Prostate gland (tissue), 2 donors: ENCODE measurements around the gene FBXL4. TPM values are rescaled to one million over a fixed set of nuclear protein-coding genes. Genes with fewer than 3 reads are reported as not detected.

Experiments used
- DNase-seq: peaks from one replicate; pipeline ENCODE4 v3.0.0-alpha.2; 2019; ENCODE audit warnings: low spot score
- H3K27ac ChIP-seq, 2 donors: fragments of 200-600 bp; sonication (generic); 2 replicates each; pipeline ENCODE4 v1.5.1; 2017 to 2019
- H3K27me3 ChIP-seq: fragments of 200-600 bp; sonication (generic); replicated peaks from 2 replicates; pipeline ENCODE4 v1.5.1; 2019; ENCODE audit not compliant: insufficient read depth
- H3K36me3 ChIP-seq, 2 donors: fragments of 200-600 bp; sonication (generic); 1 replicate in 1 of 2; 2 replicates in 1 of 2; pipeline versions ENCODE4 v1.5.1 to v1.8.1; 2017 to 2019
- H3K4me1 ChIP-seq: fragments of 200-600 bp; sonication (generic); replicated peaks from 2 replicates; pipeline ENCODE4 v1.5.1; 2019
- H3K4me3 ChIP-seq, 2 donors: fragments of 200-600 bp; sonication (generic); 2 replicates each; pipeline ENCODE4 v1.5.1; 2017 to 2019
- H3K9me3 ChIP-seq: fragments of 200-600 bp; sonication (generic); 2 replicates; pipeline ENCODE4 v1.5.1; 2017
- CTCF ChIP-seq, 4 experiments: fragments of 200-600 bp in 2 of 4; fragments of 450-650 bp in 2 of 4; sonication (generic) in 2 of 4; IDR thresholded peaks; 1 replicate in 3 of 4; 2 replicates in 1 of 4; pipeline ENCODE4 v1.5.1; 2016 to 2019; ENCODE audit warnings: antibody characterized with exemption in 4 of 4, mild to moderate bottlenecking in 2 of 4, moderate library complexity in 2 of 4
- POLR2A ChIP-seq: fragments of 450-650 bp; IDR thresholded peaks from one replicate; pipeline ENCODE4 v1.6.1; 2016; ENCODE audit warnings: antibody characterized with exemption, mild to moderate bottlenecking
- POLR2AphosphoS5 ChIP-seq: sonication (generic); formaldehyde crosslinking; IDR thresholded peaks from one replicate; pipeline ENCODE4 v1.6.1; 2017; ENCODE audit warnings: antibody characterized with exemption
- WGBS: methylation state at CpG from one replicate; pipeline ENCODE4 v1.1.5; 2018; 5-methylcytosine and 5-hydroxymethylcytosine counted together
- intact Hi-C: fragments of 100-400 bp; cut with DNase I; formaldehyde crosslinking; loops from one replicate; pipeline ENCODE4 v1.14.2; 2022
- total RNA-seq, 2 donors: library from RNA; depleted of rRNA; stranded (reverse); fragments of >200 nt; gene quantifications; one replicate each; pipeline ENCODE4 v1.1.0, GENCODE V29; 2016

The FBXL4 gene
- total RNA-seq, 2 donors from 2014 or later = 21.6 to 27.1 TPM

- H3K27ac ChIP-seq = no peak overlapping the region
- no peaks in the 10 kb centered on the region for H3K4me1 ChIP-seq
- 92% methylated on average over 2 of the region's 2 CpGs for WGBS
- H3K36me3 ChIP-seq = no peaks in the 10 kb centered on the region
- H3K4me3 ChIP-seq = no peak overlapping the region
- no peak for DNase-seq
- no peaks in the 10 kb centered on the region for H3K9me3 ChIP-seq
- no peaks in the 10 kb centered on the region for H3K27me3 ChIP-seq
- no peak for TF ChIP-seq CTCF (IDR thresholded peaks at IDR 0.05)
- no peak for TF ChIP-seq POLR2A
- no peak for TF ChIP-seq POLR2AphosphoS5
- intact Hi-C loops = no loop called here
Measured at GRCh38 chr6:98900706-98901105, 47.0 kb downstream of the FBXL4 start.

- WGBS = 97% methylated on average over 1 of the region's 1 CpG
- Histone ChIP-seq H3K27me3 (no peaks in the 10 kb centered on the region), H3K4me1 (no peaks in the 10 kb centered on the region), H3K36me3 (no peaks in the 10 kb centered on the region), H3K9me3 (no peaks in the 10 kb centered on the region), H3K4me3 (no peak overlapping the region), H3K27ac (no peak overlapping the region)
- intact Hi-C loops = no loop called here
- TF ChIP-seq POLR2A = no peak
- TF ChIP-seq CTCF (IDR thresholded peaks at IDR 0.05) = no peak
- TF ChIP-seq POLR2AphosphoS5 = no peak
- DNase-seq = no peak
Measured at GRCh38 chr6:98894810-98895209, 52.9 kb downstream of the FBXL4 start.

GRCh38 chr6:98887650-98888049 is 60.1 kb downstream of the FBXL4 start:
- no peak for DNase-seq
- TF ChIP-seq POLR2AphosphoS5 = no peak
- no peak for TF ChIP-seq CTCF (IDR thresholded peaks at IDR 0.05)
- TF ChIP-seq POLR2A = no peak
- no peaks in the 10 kb centered on the region for H3K9me3 ChIP-seq

GRCh38 chr6:98885330-98885729 is 62.4 kb downstream of the FBXL4 start:
- 86% methylated on average over 3 of the region's 3 CpGs for WGBS
- Histone ChIP-seq H3K27ac (no peak overlapping the region), H3K36me3 (no peaks in the 10 kb centered on the region), H3K27me3 (no peaks in the 10 kb centered on the region), H3K4me3 (no peak overlapping the region), H3K4me1 (no peaks in the 10 kb centered on the region), H3K9me3 (no peaks in the 10 kb centered on the region)
- no peak for DNase-seq
- intact Hi-C loops = no loop called here
- no peak for TF ChIP-seq POLR2A
- no peak for TF ChIP-seq POLR2AphosphoS5
- TF ChIP-seq CTCF (IDR thresholded peaks at IDR 0.05) = no peak

More at GRCh38 chr6:98887650-98888049, 60.1 kb downstream of the FBXL4 start:
- intact Hi-C loops = no loop called here
- 93% methylated on average over 3 of the region's 3 CpGs for WGBS
- H3K27ac ChIP-seq = no peak overlapping the region
- H3K4me1 ChIP-seq = no peaks in the 10 kb centered on the region
- H3K4me3 ChIP-seq = no peak overlapping the region
- H3K36me3 ChIP-seq = no peaks in the 10 kb centered on the region
- no peaks in the 10 kb centered on the region for H3K27me3 ChIP-seq

- H3K4me3 ChIP-seq = no peak overlapping the region
- no peaks in the 10 kb centered on the region for H3K9me3 ChIP-seq
- H3K36me3 ChIP-seq = no peaks in the 10 kb centered on the region
- H3K27ac ChIP-seq = no peak overlapping the region
- no peak for DNase-seq
- no peaks in the 10 kb centered on the region for H3K4me1 ChIP-seq
- no peaks in the 10 kb centered on the region for H3K27me3 ChIP-seq
- TF ChIP-seq CTCF (IDR thresholded peaks at IDR 0.05) = no peak
- TF ChIP-seq POLR2A = no peak
- TF ChIP-seq POLR2AphosphoS5 = no peak
- intact Hi-C loops = no loop called here
Measured at GRCh38 chr6:98880486-98880885, 67.3 kb downstream of the FBXL4 start.
